HEK293 (cell line): ENCODE results near the gene KCNJ6.

ENCODE experiments used
- CTCF ChIA-PET: fragments of 350-600 bp; formaldehyde crosslinking; extraction: SDS; loops from one replicate; lab custom pipeline; 2021; ENCODE audit warnings: antibody characterized with exemption; lab: Yijun Ruan, JAX
- POLR2A ChIA-PET: fragments of 300-600 bp; formaldehyde crosslinking; extraction: SDS; loops from one replicate; lab custom pipeline; 2020; ENCODE audit warnings: antibody characterized with exemption, inconsistent platforms; lab: Yijun Ruan, JAX
- H3K27ac ChIP-seq: fragments of 200-500 bp; sonication (Bioruptor generic); 2 replicates; pipeline ENCODE4 v1.5.1; 2014; ENCODE audit warnings: low read depth, low read length, control low read depth, inconsistent platforms; ENCODE audit errors: extremely low read depth
- H3K36me3 ChIP-seq, 2 experiments: fragments of 200-500 bp in 1 of 2; sonication (Bioruptor generic) in 1 of 2; 1 replicate in 1 of 2; 2 replicates in 1 of 2; pipeline ENCODE4 v1.5.1; 2014 to 2017; ENCODE audit warnings: inconsistent platforms in 2 of 2, low read length in 2 of 2; ENCODE audit not compliant: control insufficient read depth in 2 of 2, insufficient read depth in 1 of 2
- H3K4me1 ChIP-seq: fragments of 200-500 bp; sonication (Bioruptor generic); 2 replicates; pipeline ENCODE4 v1.5.1; 2014; ENCODE audit warnings: mild to moderate bottlenecking, low read length, inconsistent platforms; ENCODE audit not compliant: control insufficient read depth, insufficient read depth
- H3K4me3 ChIP-seq: 2 replicates; pipeline ENCODE4 v1.5.1; 2011; ENCODE audit warnings: low read depth, mild to moderate bottlenecking, control low read depth, low read length, moderate library complexity
- H3K9me3 ChIP-seq: fragments of 200-500 bp; sonication (Bioruptor generic); 2 replicates; pipeline ENCODE4 v1.5.1; 2014; ENCODE audit warnings: low read depth, low read length, inconsistent platforms; ENCODE audit not compliant: control insufficient read depth, insufficient read depth
- KLF16 ChIP-seq: fragments of 450-650 bp; formaldehyde crosslinking; IDR thresholded peaks from 2 replicates; pipeline ENCODE4 v1.5.1; 2017; ENCODE audit warnings: missing biosample characterization, missing genetic modification characterization
- RBAK ChIP-seq: fragments of 450-650 bp; formaldehyde crosslinking; IDR thresholded peaks from 2 replicates; pipeline ENCODE4 v1.5.1; 2016; ENCODE audit warnings: missing biosample characterization, missing genetic modification characterization
- SCRT1 ChIP-seq: fragments of 450-650 bp; formaldehyde crosslinking; IDR thresholded peaks from 2 replicates; pipeline ENCODE4 v1.5.1; 2016; ENCODE audit warnings: missing biosample characterization, missing genetic modification characterization, borderline replicate concordance
- SP3 ChIP-seq: fragments of 450-650 bp; formaldehyde crosslinking; IDR thresholded peaks from 2 replicates; pipeline ENCODE4 v1.5.1; 2016; ENCODE audit warnings: missing biosample characterization, missing genetic modification characterization
- ZBTB20 ChIP-seq: fragments of 450-650 bp; formaldehyde crosslinking; IDR thresholded peaks from 2 replicates; pipeline ENCODE4 v1.5.1; 2016; ENCODE audit warnings: missing biosample characterization, missing genetic modification characterization
- ZBTB48 ChIP-seq: fragments of 450-650 bp; formaldehyde crosslinking; IDR thresholded peaks from 2 replicates; pipeline ENCODE4 v1.5.1; 2016; ENCODE audit warnings: missing biosample characterization, missing genetic modification characterization
- ZNF132 ChIP-seq: fragments of 450-650 bp; formaldehyde crosslinking; IDR thresholded peaks from 2 replicates; pipeline ENCODE4 v1.5.1; 2017; ENCODE audit warnings: missing biosample characterization, missing genetic modification characterization, borderline replicate concordance
- ZNF16 ChIP-seq: fragments of 450-650 bp; formaldehyde crosslinking; IDR thresholded peaks from 2 replicates; pipeline ENCODE4 v1.5.1; 2016; ENCODE audit warnings: low read depth, missing biosample characterization, missing genetic modification characterization
- ZNF274 ChIP-seq, 2 experiments: fragments of 200-500 bp in 1 of 2; fragments of 450-650 bp in 1 of 2; sonication (Bioruptor generic) in 1 of 2; formaldehyde crosslinking in 1 of 2; IDR thresholded peaks; 2 replicates each; pipeline versions ENCODE4 v1.5.1 to v1.6.1; 2014 to 2016; ENCODE audit warnings: borderline replicate concordance in 1 of 2, inconsistent platforms in 1 of 2, low read length in 1 of 2, missing biosample characterization in 1 of 2, missing genetic modification characterization in 1 of 2
- ZNF473 ChIP-seq: fragments of 450-650 bp; formaldehyde crosslinking; IDR thresholded peaks from 2 replicates; pipeline ENCODE4 v1.5.1; 2017; ENCODE audit warnings: missing biosample characterization, missing genetic modification characterization
- ZNF48 ChIP-seq: fragments of 450-650 bp; formaldehyde crosslinking; IDR thresholded peaks from 2 replicates; pipeline ENCODE4 v1.5.1; 2016; ENCODE audit warnings: missing biosample characterization, missing genetic modification characterization
- ZNF658 ChIP-seq: fragments of 450-650 bp; formaldehyde crosslinking; IDR thresholded peaks from 2 replicates; pipeline ENCODE4; 2016; ENCODE audit warnings: missing biosample characterization, missing genetic modification characterization
- ZNF768 ChIP-seq: fragments of 450-650 bp; formaldehyde crosslinking; IDR thresholded peaks from 2 replicates; pipeline ENCODE4 v1.5.1; 2018; ENCODE audit warnings: missing biosample characterization, mild to moderate bottlenecking, missing genetic modification characterization
- TF ChIP-seq, protein P1 (sequence below): fragments of 450-650 bp; formaldehyde crosslinking; IDR thresholded peaks from 2 replicates; pipeline ENCODE4 v1.5.1; 2016; ENCODE audit warnings: missing biosample characterization, missing genetic modification characterization
- TF ChIP-seq, protein P2 (sequence below): fragments of 450-650 bp; formaldehyde crosslinking; IDR thresholded peaks from 2 replicates; pipeline ENCODE4 v1.5.1; 2016; ENCODE audit warnings: missing biosample characterization, missing genetic modification characterization
- TF ChIP-seq, protein P3 (sequence below): fragments of 450-650 bp; formaldehyde crosslinking; IDR thresholded peaks from 2 replicates; pipeline ENCODE4 v1.5.1; 2016; ENCODE audit warnings: missing biosample characterization, missing genetic modification characterization
- TF ChIP-seq, protein P4 (sequence below): fragments of 450-650 bp; formaldehyde crosslinking; conservative IDR thresholded peaks from 2 replicates; pipeline ENCODE4 v1.5.1; 2016; ENCODE audit warnings: low read depth, missing biosample characterization, missing genetic modification characterization
- TF ChIP-seq, protein P5 (sequence below): fragments of 450-650 bp; formaldehyde crosslinking; IDR thresholded peaks from 2 replicates; pipeline ENCODE4 v1.5.1; 2016; ENCODE audit warnings: missing biosample characterization, missing genetic modification characterization

Gene KCNJ6

DNA sequence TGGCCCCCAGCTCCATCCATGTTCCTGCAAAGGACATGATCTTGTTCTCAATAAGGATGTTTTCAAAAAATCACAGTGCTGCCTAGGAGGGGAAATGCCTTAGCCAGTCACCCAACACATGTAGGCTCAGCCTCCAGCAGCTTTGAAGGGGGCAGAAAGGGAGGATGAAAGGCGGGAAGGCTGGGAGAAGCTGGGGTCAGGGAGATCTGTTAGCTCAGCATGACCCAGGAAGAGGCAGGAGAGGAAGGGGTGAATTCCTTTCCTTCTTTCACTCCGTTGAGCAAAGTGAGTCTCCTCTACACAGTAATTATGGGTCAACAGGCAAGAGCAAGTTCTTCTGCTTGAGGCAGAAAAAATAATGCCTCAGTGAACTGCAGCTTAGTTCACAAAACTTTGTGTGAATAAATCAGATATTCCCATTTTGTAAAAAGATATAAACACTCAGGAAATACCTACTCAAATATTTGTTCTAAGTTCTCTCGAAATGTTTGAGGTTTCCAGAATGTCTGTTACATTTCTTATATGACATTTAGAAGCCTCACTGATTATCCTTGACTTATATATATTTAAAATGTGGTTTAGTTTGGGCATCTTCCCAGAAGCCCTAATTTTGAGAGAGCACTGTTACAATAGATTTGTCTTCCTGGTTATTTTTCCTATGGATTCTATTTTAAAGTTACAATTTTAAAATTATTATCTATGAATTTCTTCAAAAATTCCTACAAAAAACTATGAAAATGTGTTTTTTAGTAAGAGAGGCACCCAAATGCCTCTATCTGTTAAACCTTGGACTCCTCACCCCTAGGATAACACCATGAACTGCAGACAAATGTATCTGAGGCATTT, 116.8 kb downstream of the KCNJ6 start:
- POLR2A ChIA-PET = no interaction called here

DNA sequence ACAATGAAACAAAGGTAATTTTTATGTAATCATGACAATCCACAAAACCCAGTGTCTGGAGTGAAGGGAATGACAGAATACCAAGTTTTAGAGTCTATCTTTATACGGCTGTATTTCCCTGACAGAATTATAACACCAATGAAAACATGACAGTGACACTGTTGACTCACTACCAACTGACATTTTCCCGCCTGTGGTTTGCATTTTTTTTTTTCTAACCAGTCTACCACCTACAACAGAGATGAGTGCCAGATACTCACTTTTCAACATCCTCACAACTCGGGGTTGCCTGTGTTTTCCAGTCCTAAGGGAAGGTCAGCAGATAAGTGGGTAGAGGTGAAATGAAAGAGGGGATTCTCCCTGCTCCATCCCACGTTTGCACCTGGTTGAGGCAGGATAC, 118.9 kb downstream of the KCNJ6 start:
- Histone ChIP-seq H3K4me3 (no peak overlapping the region), H3K36me3 (no peaks in the 10 kb centered on the region), H3K27ac (no peak overlapping the region), H3K9me3 (no peaks in the 10 kb centered on the region), H3K4me1 (no peaks in the 10 kb centered on the region)
- POLR2A ChIA-PET = no interaction called here
- CTCF ChIA-PET = no interaction called here
- no peak for TF ChIP-seq SP3 (tag by site-specific recombination)
- TF ChIP-seq ZNF16 = no peak
- TF ChIP-seq, protein P1, sequence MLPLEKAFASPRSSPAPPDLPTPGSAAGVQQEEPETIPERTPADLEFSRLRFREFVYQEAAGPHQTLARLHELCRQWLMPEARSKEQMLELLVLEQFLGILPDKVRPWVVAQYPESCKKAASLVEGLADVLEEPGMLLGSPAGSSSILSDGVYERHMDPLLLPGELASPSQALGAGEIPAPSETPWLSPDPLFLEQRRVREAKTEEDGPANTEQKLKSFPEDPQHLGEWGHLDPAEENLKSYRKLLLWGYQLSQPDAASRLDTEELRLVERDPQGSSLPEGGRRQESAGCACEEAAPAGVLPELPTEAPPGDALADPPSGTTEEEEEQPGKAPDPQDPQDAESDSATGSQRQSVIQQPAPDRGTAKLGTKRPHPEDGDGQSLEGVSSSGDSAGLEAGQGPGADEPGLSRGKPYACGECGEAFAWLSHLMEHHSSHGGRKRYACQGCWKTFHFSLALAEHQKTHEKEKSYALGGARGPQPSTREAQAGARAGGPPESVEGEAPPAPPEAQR (tag by site-specific recombination) = no peak
- no peak for TF ChIP-seq SCRT1
- TF ChIP-seq ZBTB48 (tag by site-specific recombination) = no peak
- no peak for TF ChIP-seq KLF16 (tag by site-specific recombination)
- TF ChIP-seq ZNF768 (tag by site-specific recombination) = no peak
- no peak for TF ChIP-seq ZNF274 (IDR thresholded peaks at IDR 0.05; ENCODE audit: low read length)
- TF ChIP-seq ZNF274 (tag by site-specific recombination; IDR thresholded peaks at IDR 0.05; ENCODE audit: borderline replicate concordance) = no peak
- no peak for TF ChIP-seq ZNF473 (tag by site-specific recombination)
- TF ChIP-seq ZNF132 (tag by site-specific recombination) = no peak
- TF ChIP-seq ZNF658 = no peak
- TF ChIP-seq ZBTB20 (tag by site-specific recombination) = no peak
- TF ChIP-seq, protein P2, sequence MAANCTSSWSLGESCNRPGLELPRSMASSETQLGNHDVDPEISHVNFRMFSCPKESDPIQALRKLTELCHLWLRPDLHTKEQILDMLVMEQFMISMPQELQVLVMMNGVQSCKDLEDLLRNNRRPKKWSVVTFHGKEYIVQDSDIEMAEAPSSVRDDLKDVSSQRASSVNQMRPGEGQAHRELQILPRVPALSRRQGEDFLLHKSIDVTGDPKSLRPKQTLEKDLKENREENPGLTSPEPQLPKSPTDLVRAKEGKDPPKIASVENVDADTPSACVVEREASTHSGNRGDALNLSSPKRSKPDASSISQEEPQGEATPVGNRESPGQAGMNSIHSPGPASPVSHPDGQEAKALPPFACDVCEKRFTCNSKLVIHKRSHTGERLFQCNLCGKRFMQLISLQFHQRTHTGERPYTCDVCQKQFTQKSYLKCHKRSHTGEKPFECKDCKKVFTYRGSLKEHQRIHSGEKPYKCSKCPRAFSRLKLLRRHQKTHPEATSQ (tag by site-specific recombination) = no peak
- TF ChIP-seq, protein P3, sequence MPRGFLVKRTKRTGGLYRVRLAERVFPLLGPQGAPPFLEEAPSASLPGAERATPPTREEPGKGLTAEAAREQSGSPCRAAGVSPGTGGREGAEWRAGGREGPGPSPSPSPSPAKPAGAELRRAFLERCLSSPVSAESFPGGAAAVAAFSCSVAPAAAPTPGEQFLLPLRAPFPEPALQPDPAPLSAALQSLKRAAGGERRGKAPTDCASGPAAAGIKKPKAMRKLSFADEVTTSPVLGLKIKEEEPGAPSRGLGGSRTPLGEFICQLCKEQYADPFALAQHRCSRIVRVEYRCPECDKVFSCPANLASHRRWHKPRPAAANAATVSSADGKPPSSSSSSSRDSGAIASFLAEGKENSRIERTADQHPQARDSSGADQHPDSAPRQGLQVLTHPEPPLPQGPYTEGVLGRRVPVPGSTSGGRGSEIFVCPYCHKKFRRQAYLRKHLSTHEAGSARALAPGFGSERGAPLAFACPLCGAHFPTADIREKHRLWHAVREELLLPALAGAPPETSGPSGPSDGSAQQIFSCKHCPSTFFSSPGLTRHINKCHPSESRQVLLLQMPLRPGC (tag by site-specific recombination) = no peak
- TF ChIP-seq, protein P4, sequence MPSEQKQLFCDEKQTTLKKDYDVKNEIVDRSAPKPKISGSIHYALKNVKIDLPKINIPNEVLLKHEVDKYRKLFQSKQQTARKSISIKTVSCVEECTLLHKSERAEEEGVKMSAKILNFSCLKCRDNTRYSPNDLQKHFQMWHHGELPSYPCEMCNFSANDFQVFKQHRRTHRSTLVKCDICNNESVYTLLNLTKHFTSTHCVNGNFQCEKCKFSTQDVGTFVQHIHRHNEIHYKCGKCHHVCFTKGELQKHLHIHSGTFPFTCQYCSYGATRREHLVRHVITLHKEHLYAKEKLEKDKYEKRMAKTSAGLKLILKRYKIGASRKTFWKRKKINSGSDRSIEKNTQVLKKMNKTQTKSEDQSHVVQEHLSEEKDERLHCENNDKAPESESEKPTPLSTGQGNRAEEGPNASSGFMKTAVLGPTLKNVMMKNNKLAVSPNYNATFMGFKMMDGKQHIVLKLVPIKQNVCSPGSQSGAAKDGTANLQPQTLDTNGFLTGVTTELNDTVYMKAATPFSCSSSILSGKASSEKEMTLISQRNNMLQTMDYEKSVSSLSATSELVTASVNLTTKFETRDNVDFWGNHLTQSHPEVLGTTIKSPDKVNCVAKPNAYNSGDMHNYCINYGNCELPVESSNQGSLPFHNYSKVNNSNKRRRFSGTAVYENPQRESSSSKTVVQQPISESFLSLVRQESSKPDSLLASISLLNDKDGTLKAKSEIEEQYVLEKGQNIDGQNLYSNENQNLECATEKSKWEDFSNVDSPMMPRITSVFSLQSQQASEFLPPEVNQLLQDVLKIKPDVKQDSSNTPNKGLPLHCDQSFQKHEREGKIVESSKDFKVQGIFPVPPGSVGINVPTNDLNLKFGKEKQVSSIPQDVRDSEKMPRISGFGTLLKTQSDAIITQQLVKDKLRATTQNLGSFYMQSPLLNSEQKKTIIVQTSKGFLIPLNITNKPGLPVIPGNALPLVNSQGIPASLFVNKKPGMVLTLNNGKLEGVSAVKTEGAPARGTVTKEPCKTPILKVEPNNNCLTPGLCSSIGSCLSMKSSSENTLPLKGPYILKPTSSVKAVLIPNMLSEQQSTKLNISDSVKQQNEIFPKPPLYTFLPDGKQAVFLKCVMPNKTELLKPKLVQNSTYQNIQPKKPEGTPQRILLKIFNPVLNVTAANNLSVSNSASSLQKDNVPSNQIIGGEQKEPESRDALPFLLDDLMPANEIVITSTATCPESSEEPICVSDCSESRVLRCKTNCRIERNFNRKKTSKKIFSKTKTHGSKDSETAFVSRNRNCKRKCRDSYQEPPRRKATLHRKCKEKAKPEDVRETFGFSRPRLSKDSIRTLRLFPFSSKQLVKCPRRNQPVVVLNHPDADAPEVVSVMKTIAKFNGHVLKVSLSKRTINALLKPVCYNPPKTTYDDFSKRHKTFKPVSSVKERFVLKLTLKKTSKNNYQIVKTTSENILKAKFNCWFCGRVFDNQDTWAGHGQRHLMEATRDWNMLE (tag by site-specific recombination) = no peak
- no peak for TF ChIP-seq ZNF48 (tag by site-specific recombination)

More for the DNA sequence above, 116.8 kb downstream of the KCNJ6 start:
- CTCF ChIA-PET = no interaction called here
- TF ChIP-seq RBAK (tag by site-specific recombination) = no peak
- TF ChIP-seq, protein P5, sequence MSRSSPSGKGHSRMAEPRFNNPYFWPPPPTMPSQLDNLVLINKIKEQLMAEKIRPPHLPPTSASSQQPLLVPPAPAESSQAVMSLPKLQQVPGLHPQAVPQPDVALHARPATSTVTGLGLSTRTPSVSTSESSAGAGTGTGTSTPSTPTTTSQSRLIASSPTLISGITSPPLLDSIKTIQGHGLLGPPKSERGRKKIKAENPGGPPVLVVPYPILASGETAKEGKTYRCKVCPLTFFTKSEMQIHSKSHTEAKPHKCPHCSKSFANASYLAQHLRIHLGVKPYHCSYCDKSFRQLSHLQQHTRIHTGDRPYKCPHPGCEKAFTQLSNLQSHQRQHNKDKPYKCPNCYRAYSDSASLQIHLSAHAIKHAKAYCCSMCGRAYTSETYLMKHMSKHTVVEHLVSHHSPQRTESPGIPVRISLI (tag by site-specific recombination) = no peak
- H3K9me3 ChIP-seq = no peaks in the 10 kb centered on the region
- no peaks in the 10 kb centered on the region for H3K4me1 ChIP-seq
- H3K27ac ChIP-seq = no peak overlapping the region
- no peaks in the 10 kb centered on the region for H3K36me3 ChIP-seq
- H3K4me3 ChIP-seq = no peak overlapping the region
